A375 (cell line): ENCODE data around the gene B3GLCT. TPM values are rescaled to one million over a fixed set of nuclear protein-coding genes. Genes with fewer than 3 reads are reported as not detected.

Experiments
- total RNA-seq: library from RNA; depleted of rRNA; stranded (reverse); fragments of >200 nt; shearing (Covaris generic); gene quantifications from 2 replicates; pipeline ENCODE4 v1.2.3, GENCODE V29; 2014; rRNA removed

The B3GLCT gene
- 5.7 and 6.1 TPM in 2 replicates for total RNA-seq

DNA sequence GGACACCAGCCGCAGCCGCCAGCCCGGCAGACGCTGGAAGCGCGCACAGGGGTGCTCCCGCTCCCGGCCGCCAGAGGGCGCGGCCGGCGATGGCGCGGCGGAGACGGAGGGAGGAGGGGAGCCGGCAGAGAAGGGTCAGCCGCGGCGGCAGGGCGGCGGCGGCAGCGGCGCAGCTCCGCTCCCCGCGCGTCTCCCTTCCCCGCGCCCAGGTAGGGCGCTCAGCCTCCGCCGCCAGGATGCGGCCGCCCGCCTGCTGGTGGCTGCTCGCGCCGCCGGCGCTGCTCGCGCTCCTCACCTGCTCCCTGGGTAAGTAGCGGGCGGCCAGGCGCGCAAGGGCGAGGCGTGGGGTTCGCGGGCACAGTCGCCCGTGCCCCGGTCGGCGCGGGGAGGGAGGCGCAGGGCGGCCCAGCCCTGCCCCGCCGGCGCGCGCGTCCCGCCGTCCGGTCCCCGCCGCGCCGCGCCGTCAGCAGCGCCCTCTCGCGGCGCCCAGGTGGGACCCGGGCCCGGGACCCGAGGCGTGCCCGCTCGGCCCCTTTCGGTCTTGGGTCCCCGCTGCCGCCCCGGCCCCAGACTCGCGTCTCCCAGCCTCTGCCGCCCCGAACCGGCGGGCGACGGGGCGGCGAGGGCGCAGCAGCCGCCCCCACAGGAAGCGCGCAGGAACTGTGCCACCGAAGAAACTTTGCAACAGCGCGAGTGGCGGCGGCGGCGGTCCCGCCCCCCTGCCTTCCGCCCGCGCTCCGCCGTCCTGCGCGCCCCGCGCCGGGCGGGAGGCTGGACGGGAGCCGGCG lies at the start of gene B3GLCT:
Gene B3GLCT, plus strand, starts transcription at position 127 of the 788 bp plus-strand sequence. Its CDS starts 110 bp downstream, at position 237.

DNA sequence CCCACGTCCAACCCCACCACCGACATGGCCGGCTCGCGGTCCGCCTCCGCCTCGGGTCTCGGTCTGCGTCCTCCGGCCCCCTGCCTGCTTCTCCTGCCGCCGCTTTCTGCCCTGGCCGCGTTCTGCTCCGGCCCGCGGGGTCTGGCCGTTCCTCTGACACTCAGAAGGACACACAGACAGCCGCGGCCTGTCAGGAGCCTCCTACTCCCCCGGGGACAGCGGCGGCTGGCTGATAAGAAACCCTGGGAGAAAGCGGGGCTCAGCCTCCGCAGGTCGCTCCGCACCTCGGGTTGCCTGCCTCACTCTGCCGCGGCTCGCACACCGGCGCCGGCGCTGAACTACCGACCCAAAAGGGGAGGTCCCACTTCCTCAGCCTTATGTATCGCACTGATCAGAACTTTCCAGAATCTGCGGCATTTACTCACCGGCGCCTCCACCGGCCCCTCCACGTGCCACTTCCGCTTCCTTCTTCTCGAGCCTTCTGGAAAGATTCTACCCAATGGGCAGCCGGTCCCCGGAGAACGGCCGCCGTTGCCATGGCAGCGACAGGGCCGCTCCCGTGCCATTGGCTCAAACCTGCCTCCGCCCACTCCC lies 38.1 kb upstream of the B3GLCT start, which contains the start of gene HSPH1:
Gene HSPH1, minus strand, starts transcription at position 348 of the 594 bp plus-strand sequence. Its CDS starts 322 bp downstream, at position 26.

Other genes starting within 250 kb of the B3GLCT start
- gene HSPH1, start 38.1 kb upstream of the B3GLCT start, total RNA-seq: 59.6 and 70.5 TPM in 2 replicates